ENCODE results near the gene ETS1. TPM values are rescaled to one million over a fixed set of nuclear protein-coding genes. Genes with fewer than 3 reads are reported as not detected.

The ETS1 gene
- polyA plus RNA-seq, 2 of the 4 experiments (the other 2 are of a cell fraction) = 14.5 to 18.8 TPM

DNA sequence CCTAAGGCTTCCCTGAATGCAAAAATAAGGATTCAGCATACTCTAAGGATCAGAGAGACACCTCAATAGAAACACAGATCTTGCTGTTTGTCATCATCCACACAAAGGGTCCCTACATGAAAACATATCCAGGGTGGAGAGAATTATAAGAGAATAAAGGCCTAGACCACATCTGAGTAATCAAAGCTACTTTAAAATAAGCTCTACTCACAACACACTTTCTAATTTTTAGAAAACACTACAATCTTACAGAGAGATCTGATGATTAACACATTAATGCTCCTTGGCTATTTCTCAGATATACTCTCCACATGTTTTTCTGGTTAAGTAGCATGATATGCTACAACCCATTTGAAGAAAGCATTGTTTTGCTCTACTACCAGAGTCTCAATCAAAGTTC is 108.2 kb downstream of the ETS1 start:
- DNase-seq (ENCODE audit: low read depth in 1 of 2, low spot score in 1 of 2) (no peak), ATAC-seq (no peak), FAIRE-seq (no peak)
- no peak overlapping the region for H3K4me2 ChIP-seq
- H3K4me3 ChIP-seq = no peak overlapping the region
- no peak overlapping the region for H3K27ac ChIP-seq
- CTCF ChIA-PET = interaction anchor here (1.3 kb wide), 1 partner anchor 189 kb away, joined by 4 read pairs; no protein-coding TSS in a partner anchor
- TF ChIP-seq HOXB5 (CRISPR knock-in tag; IDR thresholded peaks at IDR 0.05) (no peak), ZNF302 (CRISPR knock-in tag; IDR thresholded peaks at IDR 0.05) (no peak), JUNB (IDR thresholded peaks at IDR 0.05) (no peak)
- H3K9me3 ChIP-seq = no peaks in the 10 kb centered on the region
- no peaks in the 10 kb centered on the region for H3K4me1 ChIP-seq
- POLR2A ChIA-PET = no interaction called here

DNA sequence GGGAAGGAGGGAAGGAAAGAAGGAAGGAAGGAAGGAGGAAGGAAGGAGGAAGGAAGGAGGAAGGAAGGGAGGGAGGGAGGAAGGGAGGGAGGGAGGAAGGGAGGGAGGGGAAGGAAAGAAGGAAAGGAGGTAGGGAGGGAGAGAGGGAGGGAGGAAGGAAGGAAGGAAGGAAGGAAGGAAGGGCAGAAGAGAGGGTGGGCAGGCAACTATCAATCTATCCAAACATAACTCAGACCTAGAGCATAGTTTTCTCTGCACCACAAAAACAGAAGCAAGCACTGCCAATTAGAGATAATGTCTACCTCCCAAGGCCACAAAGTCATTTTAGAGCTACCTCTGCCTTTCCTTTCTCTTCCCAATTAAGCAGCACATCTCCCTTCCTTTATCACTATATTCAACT is 109.1 kb downstream of the ETS1 start:
- no peak for DNase-seq (ENCODE audit: low read depth in 1 of 2, low spot score in 1 of 2)
- no peak for FAIRE-seq
- Histone ChIP-seq H3K4me3 (no peak overlapping the region), H3K9me3 (no peaks in the 10 kb centered on the region), H3K4me1 (no peaks in the 10 kb centered on the region), H3K27ac (no peak overlapping the region), H3K4me2 (no peak overlapping the region)
- TF ChIP-seq PHF8 (IDR thresholded peaks at IDR 0.05; ENCODE audit: borderline replicate concordance, low read depth) (no peak), RNF2 (IDR thresholded peaks at IDR 0.05; ENCODE audit: borderline replicate concordance, low read depth) (no peak), MAZ (IDR thresholded peaks at IDR 0.05; ENCODE audit: borderline replicate concordance, low read depth, low read length) (no peak), FOSB (CRISPR knock-in tag; IDR thresholded peaks at IDR 0.05) (no peak), SMC3 (IDR thresholded peaks at IDR 0.05) (no peak), ZSCAN20 (CRISPR knock-in tag; IDR thresholded peaks at IDR 0.05) (no peak), SREBF2 (IDR thresholded peaks at IDR 0.05) (no peak), GATA3 (IDR thresholded peaks at IDR 0.05; ENCODE audit: borderline replicate concordance) (no peak), CBX2 (IDR thresholded peaks at IDR 0.05; ENCODE audit: borderline replicate concordance, low read depth) (no peak), RCOR1 (IDR thresholded peaks at IDR 0.05; ENCODE audit: low read depth, low read length) (no peak), EP300 (IDR thresholded peaks at IDR 0.05) (no peak), KDM5A (IDR thresholded peaks at IDR 0.05) (no peak), JUN (IDR thresholded peaks at IDR 0.05) (no peak), RFX5 (IDR thresholded peaks at IDR 0.05) (no peak), CBX8 (IDR thresholded peaks at IDR 0.05) (no peak), ZC3H11A (IDR thresholded peaks at IDR 0.05) (no peak), KDM1A (IDR thresholded peaks at IDR 0.05; ENCODE audit: low read depth) (no peak), HDAC2 (IDR thresholded peaks at IDR 0.05) (no peak)
- TF ChIP-seq, protein P1, sequence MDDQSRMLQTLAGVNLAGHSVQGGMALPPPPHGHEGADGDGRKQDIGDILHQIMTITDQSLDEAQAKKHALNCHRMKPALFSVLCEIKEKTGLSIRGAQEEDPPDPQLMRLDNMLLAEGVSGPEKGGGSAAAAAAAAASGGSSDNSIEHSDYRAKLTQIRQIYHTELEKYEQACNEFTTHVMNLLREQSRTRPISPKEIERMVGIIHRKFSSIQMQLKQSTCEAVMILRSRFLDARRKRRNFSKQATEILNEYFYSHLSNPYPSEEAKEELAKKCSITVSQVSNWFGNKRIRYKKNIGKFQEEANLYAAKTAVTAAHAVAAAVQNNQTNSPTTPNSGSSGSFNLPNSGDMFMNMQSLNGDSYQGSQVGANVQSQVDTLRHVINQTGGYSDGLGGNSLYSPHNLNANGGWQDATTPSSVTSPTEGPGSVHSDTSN (IDR thresholded peaks at IDR 0.05) = no peak
- TF ChIP-seq, protein P2, sequence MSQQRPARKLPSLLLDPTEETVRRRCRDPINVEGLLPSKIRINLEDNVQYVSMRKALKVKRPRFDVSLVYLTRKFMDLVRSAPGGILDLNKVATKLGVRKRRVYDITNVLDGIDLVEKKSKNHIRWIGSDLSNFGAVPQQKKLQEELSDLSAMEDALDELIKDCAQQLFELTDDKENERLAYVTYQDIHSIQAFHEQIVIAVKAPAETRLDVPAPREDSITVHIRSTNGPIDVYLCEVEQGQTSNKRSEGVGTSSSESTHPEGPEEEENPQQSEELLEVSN (IDR thresholded peaks at IDR 0.05; ENCODE audit: borderline replicate concordance, low read depth) = no peak
- ChIA-PET CTCF (no interaction called here), POLR2A (no interaction called here)
- no peak for ATAC-seq

DNA sequence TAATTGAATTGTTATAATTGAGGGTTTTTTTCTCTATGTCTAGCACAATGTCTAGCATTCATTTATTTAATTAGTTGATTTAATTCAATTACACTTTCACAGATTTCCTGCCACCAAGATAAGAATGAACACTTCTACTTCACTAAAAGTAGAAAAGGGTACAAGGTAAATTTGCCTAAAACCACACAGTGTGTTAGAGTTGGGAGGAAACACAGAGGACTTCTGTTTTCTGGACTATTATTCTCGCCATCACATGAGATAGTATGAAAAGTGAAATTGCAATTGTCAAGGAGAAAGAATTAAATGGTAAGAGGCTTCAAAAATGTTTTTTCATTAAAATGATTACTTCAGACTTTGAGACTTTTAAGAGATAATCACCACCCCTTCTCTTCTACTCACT is 109.5 kb downstream of the ETS1 start:
- H3K4me1 ChIP-seq = no peaks in the 10 kb centered on the region; the same call in 2 of the 3 replicates
- no peak for FAIRE-seq
- no peaks in the 10 kb centered on the region for H3K9me3 ChIP-seq
- TF ChIP-seq EP300 (IDR thresholded peaks at IDR 0.05) (no peak), POLR2AphosphoS2 (conservative IDR thresholded peaks at IDR 0.05; ENCODE audit: low read length) (no peak), RNF2 (IDR thresholded peaks at IDR 0.05; ENCODE audit: borderline replicate concordance, low read depth) (no peak), SMC3 (IDR thresholded peaks at IDR 0.05) (no peak), JUN (IDR thresholded peaks at IDR 0.05) (no peak), HOXB5 (CRISPR knock-in tag; IDR thresholded peaks at IDR 0.05) (no peak), MAFK (IDR thresholded peaks at IDR 0.05; ENCODE audit: partially characterized antibody) (no peak), MYC (IDR thresholded peaks at IDR 0.05; ENCODE audit: borderline replicate concordance, low read length) (no peak), ESRRA (IDR thresholded peaks at IDR 0.05; ENCODE audit: borderline replicate concordance, low read length) (no peak), ZNF302 (CRISPR knock-in tag; IDR thresholded peaks at IDR 0.05) (no peak), TP53 (CRISPR knock-in tag; IDR thresholded peaks at IDR 0.05) (no peak)
- TF ChIP-seq, protein P3, sequence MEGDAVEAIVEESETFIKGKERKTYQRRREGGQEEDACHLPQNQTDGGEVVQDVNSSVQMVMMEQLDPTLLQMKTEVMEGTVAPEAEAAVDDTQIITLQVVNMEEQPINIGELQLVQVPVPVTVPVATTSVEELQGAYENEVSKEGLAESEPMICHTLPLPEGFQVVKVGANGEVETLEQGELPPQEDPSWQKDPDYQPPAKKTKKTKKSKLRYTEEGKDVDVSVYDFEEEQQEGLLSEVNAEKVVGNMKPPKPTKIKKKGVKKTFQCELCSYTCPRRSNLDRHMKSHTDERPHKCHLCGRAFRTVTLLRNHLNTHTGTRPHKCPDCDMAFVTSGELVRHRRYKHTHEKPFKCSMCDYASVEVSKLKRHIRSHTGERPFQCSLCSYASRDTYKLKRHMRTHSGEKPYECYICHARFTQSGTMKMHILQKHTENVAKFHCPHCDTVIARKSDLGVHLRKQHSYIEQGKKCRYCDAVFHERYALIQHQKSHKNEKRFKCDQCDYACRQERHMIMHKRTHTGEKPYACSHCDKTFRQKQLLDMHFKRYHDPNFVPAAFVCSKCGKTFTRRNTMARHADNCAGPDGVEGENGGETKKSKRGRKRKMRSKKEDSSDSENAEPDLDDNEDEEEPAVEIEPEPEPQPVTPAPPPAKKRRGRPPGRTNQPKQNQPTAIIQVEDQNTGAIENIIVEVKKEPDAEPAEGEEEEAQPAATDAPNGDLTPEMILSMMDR (IDR thresholded peaks at IDR 0.05) = no peak
- TF ChIP-seq, protein P4, sequence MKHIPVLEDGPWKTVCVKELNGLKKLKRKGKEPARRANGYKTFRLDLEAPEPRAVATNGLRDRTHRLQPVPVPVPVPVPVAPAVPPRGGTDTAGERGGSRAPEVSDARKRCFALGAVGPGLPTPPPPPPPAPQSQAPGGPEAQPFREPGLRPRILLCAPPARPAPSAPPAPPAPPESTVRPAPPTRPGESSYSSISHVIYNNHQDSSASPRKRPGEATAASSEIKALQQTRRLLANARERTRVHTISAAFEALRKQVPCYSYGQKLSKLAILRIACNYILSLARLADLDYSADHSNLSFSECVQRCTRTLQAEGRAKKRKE (CRISPR knock-in tag; IDR thresholded peaks at IDR 0.05; ENCODE audit: low read depth) = no peak
- TF ChIP-seq, protein P5, sequence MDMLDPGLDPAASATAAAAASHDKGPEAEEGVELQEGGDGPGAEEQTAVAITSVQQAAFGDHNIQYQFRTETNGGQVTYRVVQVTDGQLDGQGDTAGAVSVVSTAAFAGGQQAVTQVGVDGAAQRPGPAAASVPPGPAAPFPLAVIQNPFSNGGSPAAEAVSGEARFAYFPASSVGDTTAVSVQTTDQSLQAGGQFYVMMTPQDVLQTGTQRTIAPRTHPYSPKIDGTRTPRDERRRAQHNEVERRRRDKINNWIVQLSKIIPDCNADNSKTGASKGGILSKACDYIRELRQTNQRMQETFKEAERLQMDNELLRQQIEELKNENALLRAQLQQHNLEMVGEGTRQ (IDR thresholded peaks at IDR 0.05) = no peak
- TF ChIP-seq, protein P6, sequence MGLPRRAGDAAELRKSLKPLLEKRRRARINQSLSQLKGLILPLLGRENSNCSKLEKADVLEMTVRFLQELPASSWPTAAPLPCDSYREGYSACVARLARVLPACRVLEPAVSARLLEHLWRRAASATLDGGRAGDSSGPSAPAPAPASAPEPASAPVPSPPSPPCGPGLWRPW (IDR thresholded peaks at IDR 0.05) = no peak
- H3K4me3 ChIP-seq = no peak overlapping the region
- no peak for ATAC-seq
- WGBS (ENCODE audit: missing lambda C conversion rate) = 88% methylated on average over 1 of the region's 1 CpG
- H3K4me2 ChIP-seq = no peak overlapping the region
- no peak overlapping the region for H3K27ac ChIP-seq
- DNase-seq (ENCODE audit: low read depth in 1 of 2, low spot score in 1 of 2) = no peak
- ChIA-PET CTCF (interaction anchor here (1.1 to 1.4 kb wide), 2 partner anchors 152 to 154 kb away, joined by 3 read pairs; no protein-coding TSS in a partner anchor), POLR2A (no interaction called here)

Data from A549 (cell line).